Activated naive CD8-positive, alpha-beta T cell treated with anti-CD3 and anti-CD28 coated beads, Interleukin-2, amount 10 ng/mL, durations not matched to agents 7 days and 5 days (primary cell): ENCODE measurements around the gene UQCC2. TPM values are rescaled to one million over a fixed set of nuclear protein-coding genes. Genes with fewer than 3 reads are reported as not detected.

ENCODE experiments used
- ATAC-seq: fragments of 150-1000 bp; cut with Tn5 transposase; one replicate; pipeline ENCODE4 v1.10.0; 2021; ENCODE audit warnings: low read depth, moderate library complexity
- POLR2A ChIA-PET: fragments of 350-600 bp; sonication (Branson Sonifier 250); formaldehyde crosslinking; loops from one replicate; lab custom pipeline; 2021; ENCODE audit warnings: antibody characterized with exemption; lab: Charles Lee
- DNase-seq: peaks from one replicate; pipeline ENCODE4 v3.0.0; 2021
- H3K27ac Mint-ChIP-seq: one replicate; pipeline ENCODE4 v1.8.0; 2022; ENCODE audit warnings: mild to moderate bottlenecking, mixed read lengths
- H3K27me3 Mint-ChIP-seq: one replicate; pipeline ENCODE4 v1.8.0; 2022; ENCODE audit warnings: mild to moderate bottlenecking, moderate library complexity, mixed read lengths
- H3K36me3 Mint-ChIP-seq: one replicate; pipeline ENCODE4 v1.8.0; 2021; ENCODE audit warnings: mild to moderate bottlenecking, mixed read lengths
- H3K4me1 Mint-ChIP-seq: one replicate; pipeline ENCODE4 v1.8.0; 2021; ENCODE audit warnings: mixed read lengths
- H3K4me3 Mint-ChIP-seq: one replicate; pipeline ENCODE4 v1.8.0; 2022; ENCODE audit warnings: mild to moderate bottlenecking, moderate library complexity, mixed read lengths
- H3K9me3 Mint-ChIP-seq: one replicate; pipeline ENCODE4 v1.8.0; 2021; ENCODE audit warnings: mixed read lengths
- total RNA-seq, 2 experiments: library from RNA; stranded (reverse); gene quantifications; one replicate each; pipeline ENCODE4 v1.2.3, GENCODE V29; 2021

UQCC2 gene
- total RNA-seq, 2 experiments from 2014 or later: 60.9 to 64.0 TPM

DNA sequence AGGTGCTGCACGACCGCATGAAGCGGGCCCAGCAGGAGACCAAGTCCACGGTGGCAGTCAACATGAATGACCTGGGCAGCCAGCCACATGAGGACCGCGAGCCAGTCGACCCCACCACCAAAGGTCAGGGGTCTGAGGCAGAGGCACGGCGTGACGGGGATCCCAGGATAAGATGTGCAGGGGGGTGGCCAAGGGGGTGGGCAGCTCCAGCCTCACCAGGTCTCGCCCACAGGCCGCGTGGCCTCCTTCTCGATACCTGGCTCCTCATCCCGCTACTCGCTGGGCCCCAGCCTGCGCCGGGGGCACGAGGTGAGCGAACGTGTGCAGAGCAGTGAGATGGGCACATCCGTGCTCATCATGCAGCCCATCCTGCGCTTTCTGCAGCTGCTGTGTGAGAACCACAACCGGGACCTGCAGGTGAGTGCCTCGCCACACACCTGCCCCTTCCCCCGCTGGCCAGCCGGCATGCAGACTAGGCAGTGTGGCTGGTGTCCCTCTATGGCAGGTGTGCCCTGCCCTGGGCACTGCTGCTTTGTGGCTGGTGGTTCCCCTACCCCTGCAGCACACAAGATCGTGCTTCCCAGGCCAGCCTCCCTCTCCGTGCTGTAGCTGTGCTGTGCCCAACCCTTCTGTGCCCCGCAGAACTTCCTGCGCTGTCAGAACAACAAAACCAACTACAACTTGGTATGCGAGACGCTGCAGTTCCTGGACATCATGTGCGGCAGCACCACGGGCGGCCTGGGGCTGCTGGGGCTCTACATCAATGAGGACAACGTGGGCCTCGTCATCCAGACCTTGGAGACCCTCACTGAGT, 25.9 kb downstream of the UQCC2 start:
- H3K4me1 Mint-ChIP-seq: peaks cover 10% of the 10 kb centered on the region
- no peaks in the 10 kb centered on the region for H3K27me3 Mint-ChIP-seq
- ATAC-seq (no peak), DNase-seq (no peak)
- peaks cover 16% of the 10 kb centered on the region for H3K36me3 Mint-ChIP-seq
- no peak overlapping the region for H3K4me3 Mint-ChIP-seq
- H3K27ac Mint-ChIP-seq: no peak overlapping the region
- POLR2A ChIA-PET: no interaction called here
- H3K9me3 Mint-ChIP-seq: no peaks in the 10 kb centered on the region

DNA sequence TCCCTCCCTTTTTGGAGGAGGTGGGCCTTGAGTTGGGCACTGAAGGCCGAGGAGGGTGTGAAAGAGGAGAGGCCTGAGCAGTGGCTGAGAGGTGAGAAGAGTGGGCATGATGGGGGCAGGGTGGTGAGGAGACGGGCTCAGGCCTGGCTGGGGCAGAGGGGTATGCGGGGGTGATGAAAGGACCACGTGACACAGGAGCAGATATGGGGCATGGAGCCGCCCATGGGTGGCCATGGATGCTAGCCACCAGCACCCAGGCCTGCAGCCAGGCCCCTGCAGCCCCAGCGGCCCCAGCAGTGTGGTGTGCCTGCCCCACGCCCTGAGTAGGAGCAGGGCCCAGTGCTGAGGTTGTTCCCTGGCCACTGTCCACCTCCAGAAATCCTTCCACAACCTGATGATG, 26.5 kb downstream of the UQCC2 start:
- Mint-ChIP-seq H3K36me3 (peaks cover 16% of the 10 kb centered on the region), H3K9me3 (no peaks in the 10 kb centered on the region), H3K27me3 (no peaks in the 10 kb centered on the region), H3K27ac (no peak overlapping the region), H3K4me3 (no peak overlapping the region), H3K4me1 (peaks cover 10% of the 10 kb centered on the region)
- no peak for ATAC-seq
- no peak for DNase-seq
- POLR2A ChIA-PET: no interaction called here

DNA sequence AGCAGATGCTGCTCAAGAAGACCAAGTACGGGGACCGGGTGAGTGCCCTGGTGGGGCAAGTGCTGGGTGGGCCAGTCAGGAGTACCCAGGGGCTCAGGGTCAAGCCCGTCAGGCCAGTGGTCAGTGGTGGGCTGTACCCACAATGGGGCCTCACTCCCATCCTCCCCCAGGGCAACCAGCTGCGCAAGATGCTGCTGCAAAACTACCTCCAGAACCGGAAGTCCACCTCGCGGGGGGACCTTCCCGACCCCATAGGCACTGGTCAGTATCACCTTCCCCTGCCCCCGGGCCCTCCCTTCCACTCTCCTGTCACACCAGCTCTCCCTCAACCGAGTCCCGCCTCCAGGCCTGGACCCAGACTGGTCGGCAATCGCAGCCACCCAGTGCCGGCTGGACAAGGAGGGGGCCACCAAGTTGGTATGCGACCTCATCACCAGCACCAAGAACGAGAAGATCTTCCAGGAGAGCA, 27.0 kb downstream of the UQCC2 start:
- Mint-ChIP-seq H3K36me3 (peaks cover 16% of the 10 kb centered on the region), H3K4me1 (peaks cover 10% of the 10 kb centered on the region), H3K9me3 (no peaks in the 10 kb centered on the region), H3K4me3 (no peak overlapping the region), H3K27me3 (no peaks in the 10 kb centered on the region), H3K27ac (no peak overlapping the region)
- DNase-seq: no peak
- POLR2A ChIA-PET: no interaction called here
- ATAC-seq: no peak

DNA sequence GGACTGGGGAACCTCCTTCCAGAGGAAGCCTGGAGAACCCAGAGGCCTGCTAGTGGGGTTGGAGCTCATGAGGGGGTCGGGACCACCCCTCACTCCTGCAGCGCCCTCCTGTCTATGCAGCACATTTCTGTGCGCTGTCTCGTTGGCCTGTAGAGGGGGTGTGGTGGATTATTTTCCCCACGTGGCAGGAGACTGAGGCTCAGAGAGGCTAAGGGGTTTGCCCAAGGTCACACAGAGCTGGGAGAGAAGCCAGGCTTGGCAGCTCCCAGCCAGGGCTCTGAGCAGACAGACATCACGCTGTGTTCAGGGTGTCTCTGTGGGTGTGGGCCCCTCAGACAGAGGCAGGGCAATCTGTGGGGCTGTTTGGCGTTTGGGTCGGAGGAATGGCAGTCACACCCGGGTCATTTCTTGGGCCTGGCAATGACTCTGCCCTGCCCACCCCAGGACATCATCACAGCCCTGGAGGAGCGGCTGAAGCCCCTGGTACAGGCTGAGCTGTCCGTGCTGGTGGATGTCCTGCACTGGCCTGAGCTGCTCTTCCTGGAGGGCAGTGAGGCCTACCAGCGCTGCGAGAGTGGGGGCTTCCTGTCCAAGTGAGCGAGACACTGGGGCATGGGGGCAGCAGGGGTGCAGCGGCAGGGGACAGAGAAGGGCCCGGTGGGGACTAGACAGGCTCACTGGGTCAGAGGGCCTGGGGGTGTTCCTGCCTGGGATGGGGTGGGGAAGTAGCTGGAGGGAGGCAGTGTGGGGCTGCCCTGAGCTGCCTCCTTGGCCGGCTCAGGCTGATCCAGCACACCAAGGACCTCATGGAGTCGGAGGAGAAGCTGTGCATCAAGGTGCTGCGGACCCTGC, 27.7 kb downstream of the UQCC2 start:
- Mint-ChIP-seq H3K27ac (peak overlapping the region; percentile 75), H3K36me3 (peaks cover 19% of the 10 kb centered on the region), H3K27me3 (no peaks in the 10 kb centered on the region), H3K9me3 (no peaks in the 10 kb centered on the region), H3K4me1 (peaks cover 12% of the 10 kb centered on the region), H3K4me3 (no peak overlapping the region)
- DNase-seq (no peak), ATAC-seq (peak; percentile 21)
- POLR2A ChIA-PET: interaction anchor here (1.0 to 1.1 kb wide), 2 partner anchors 10 to 14 kb away, joined by 4 read pairs; no protein-coding TSS in a partner anchor

DNA sequence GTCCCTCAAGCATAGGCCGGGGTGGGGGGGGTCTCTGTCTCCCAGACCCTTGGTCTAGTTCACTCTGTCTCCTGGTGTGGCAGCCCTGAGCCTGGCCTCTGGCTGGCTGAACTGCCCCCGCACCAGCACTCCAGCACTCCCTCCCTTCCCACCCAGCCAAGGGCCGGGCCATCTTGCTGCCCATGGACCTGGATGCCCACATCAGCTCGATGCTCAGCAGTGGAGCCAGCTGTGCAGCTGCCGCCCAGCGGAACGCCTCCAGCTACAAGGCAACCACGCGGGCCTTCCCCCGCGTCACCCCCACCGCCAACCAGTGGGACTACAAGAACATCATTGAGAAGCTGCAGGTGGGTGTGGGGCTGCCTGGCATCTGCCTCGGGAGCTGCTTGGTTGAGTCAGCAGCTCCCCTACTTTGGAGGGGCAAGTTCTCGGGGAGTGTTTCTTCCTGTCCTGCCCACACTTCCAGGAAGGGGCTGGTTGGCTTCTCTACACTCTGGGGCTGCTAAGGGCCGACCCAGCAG, 28.4 kb downstream of the UQCC2 start:
- peak overlapping the region; percentile 75 for H3K27ac Mint-ChIP-seq
- ATAC-seq (peak; percentile 73), DNase-seq (no peak)
- H3K4me3 Mint-ChIP-seq: no peak overlapping the region
- POLR2A ChIA-PET: interaction anchor here (1.0 to 1.1 kb wide), 2 partner anchors 11 to 14 kb away, joined by 4 read pairs; no protein-coding TSS in a partner anchor
- peaks cover 12% of the 10 kb centered on the region for H3K4me1 Mint-ChIP-seq
- no peaks in the 10 kb centered on the region for H3K27me3 Mint-ChIP-seq
- peaks cover 19% of the 10 kb centered on the region for H3K36me3 Mint-ChIP-seq
- no peaks in the 10 kb centered on the region for H3K9me3 Mint-ChIP-seq

DNA sequence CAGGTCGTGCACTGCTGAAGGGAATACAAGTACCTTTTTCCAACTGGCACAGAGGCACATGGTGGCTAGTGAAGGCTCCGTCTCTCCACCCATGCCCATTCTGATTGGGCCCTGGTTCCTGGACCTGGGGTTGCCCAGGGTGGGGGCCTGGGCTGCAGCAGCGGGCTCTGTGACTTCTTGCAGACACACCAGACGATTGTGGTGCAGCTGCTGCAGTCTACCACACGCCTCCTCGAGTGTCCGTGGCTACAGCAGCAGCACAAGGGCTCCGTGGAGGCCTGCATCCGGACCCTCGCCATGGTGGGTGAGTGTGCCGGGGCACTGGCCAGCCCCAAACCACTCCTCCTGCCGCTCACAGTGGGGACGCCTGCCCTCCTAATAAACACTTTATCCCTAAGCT, 29.2 kb downstream of the UQCC2 start:
- Mint-ChIP-seq H3K27ac (peak overlapping the region; percentile 72), H3K27me3 (no peaks in the 10 kb centered on the region), H3K4me1 (peaks cover 14% of the 10 kb centered on the region), H3K4me3 (no peak overlapping the region), H3K9me3 (no peaks in the 10 kb centered on the region), H3K36me3 (peaks cover 25% of the 10 kb centered on the region)
- ATAC-seq (no peak), DNase-seq (no peak)
- POLR2A ChIA-PET: interaction anchor here (1.0 kb wide), 1 partner anchor 15 kb away, joined by 4 read pairs; no protein-coding TSS in a partner anchor

DNA sequence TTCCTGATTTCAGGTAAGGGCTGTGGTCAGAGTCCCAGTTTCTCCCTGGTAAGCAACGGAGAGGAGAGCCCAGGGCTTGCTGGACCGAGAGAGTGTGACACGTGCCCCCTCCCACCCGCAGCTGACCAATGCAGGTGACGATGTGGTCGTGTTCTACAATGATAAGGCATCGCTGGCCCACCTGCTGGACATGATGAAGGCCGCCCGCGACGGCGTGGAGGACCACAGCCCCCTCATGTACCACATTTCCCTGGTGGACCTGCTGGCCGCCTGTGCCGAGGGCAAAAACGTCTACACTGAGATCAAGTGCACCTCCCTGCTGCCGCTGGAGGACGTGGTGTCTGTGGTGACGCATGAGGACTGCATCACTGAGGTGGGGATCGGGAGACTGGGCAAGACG, 31.7 kb downstream of the UQCC2 start:
- Mint-ChIP-seq H3K36me3 (peaks cover 21% of the 10 kb centered on the region), H3K27me3 (no peaks in the 10 kb centered on the region), H3K4me3 (no peak overlapping the region), H3K4me1 (peaks cover 14% of the 10 kb centered on the region), H3K27ac (no peak overlapping the region), H3K9me3 (no peaks in the 10 kb centered on the region)
- DNase-seq (no peak), ATAC-seq (no peak)
- POLR2A ChIA-PET: no interaction called here

DNA sequence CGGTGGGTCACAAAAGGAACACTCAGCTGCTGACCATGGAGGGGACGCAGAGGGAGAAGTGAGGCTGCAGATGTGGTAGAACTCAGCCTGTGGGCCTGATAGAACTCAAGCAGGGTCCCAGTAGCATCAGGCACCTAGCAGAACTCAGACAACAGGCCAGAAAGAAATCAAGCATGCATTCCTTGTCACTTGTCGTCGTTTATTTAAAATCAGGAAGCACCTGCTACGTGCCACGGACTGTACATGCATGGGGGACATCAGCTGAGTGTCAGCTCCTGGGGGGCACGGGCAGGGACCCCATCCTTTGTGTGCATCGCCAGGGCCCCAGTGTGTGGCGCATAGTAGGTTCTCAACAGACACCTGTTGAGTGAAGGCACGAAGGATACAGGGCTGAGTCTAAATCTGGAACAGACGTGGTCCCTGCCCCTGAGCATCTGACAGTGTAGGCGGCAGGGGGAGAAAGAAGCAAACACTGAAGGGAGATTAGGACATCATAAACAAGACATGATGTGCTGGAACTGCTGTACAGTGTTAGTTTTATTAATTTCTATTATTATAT, 32.5 kb downstream of the UQCC2 start:
- no peak overlapping the region for H3K27ac Mint-ChIP-seq
- no peak overlapping the region for H3K4me3 Mint-ChIP-seq
- H3K36me3 Mint-ChIP-seq: peaks cover 21% of the 10 kb centered on the region
- H3K27me3 Mint-ChIP-seq: no peaks in the 10 kb centered on the region
- DNase-seq: no peak
- ATAC-seq: no peak
- no peaks in the 10 kb centered on the region for H3K9me3 Mint-ChIP-seq
- POLR2A ChIA-PET: no interaction called here
- H3K4me1 Mint-ChIP-seq: peaks cover 14% of the 10 kb centered on the region

DNA sequence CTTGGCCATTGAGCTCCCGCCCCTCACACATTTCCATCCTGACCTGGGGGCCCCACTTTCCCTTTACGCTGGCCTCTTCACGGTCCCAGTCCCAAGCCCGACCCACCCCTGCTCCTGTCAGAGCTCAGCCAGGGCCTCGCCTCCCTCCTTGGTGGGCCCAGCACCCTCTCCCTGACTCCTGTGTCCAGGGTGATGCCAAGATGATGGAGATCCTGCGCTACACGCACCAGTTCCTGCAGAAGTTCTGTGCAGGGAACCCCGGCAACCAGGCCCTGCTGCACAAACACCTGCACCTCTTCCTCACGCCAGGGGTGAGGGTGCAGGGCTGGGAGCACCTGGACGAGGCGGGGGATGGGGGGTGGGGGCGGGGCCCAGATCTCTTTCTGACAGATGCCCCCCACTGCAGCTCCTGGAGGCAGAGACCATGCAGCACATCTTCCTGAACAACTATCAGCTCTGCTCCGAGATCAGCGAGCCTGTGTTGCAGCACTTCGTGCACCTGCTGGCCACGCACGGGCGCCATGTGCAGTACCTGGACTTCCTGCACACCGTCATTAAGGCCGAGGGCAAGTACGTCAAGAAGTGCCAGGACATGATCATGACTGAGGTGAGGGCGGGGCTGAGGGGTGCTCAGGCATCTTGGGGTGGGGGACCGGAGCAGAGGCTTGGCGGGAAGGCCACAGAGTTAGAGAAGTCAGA, 33.1 kb downstream of the UQCC2 start:
- DNase-seq (no peak), ATAC-seq (no peak)
- Mint-ChIP-seq H3K27ac (no peak overlapping the region), H3K36me3 (peaks cover 21% of the 10 kb centered on the region), H3K4me3 (no peak overlapping the region), H3K27me3 (no peaks in the 10 kb centered on the region), H3K4me1 (peaks cover 11% of the 10 kb centered on the region), H3K9me3 (no peaks in the 10 kb centered on the region)
- POLR2A ChIA-PET: no interaction called here

DNA sequence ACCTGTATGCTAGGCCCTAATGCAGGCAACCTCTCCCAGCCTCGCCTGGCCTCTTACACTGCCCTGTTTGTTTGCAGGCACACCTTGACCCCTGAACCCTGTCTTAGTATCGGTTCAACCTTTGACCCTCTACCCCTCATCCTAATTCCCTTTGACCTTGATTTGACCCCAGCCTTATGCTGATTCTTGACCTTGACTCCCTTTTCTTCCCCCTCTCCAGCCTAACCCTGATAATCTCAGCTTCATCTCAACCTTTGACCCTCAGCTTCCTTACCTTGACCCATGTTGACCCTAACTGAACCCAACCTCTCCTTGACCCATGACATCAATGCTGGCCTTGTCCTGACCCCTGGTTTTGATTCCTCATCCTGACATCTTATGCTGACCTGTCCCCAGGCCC, 33.8 kb downstream of the UQCC2 start:
- H3K27me3 Mint-ChIP-seq: no peaks in the 10 kb centered on the region
- peaks cover 6% of the 10 kb centered on the region for H3K4me1 Mint-ChIP-seq
- no peaks in the 10 kb centered on the region for H3K9me3 Mint-ChIP-seq
- ATAC-seq (no peak), DNase-seq (no peak)
- H3K27ac Mint-ChIP-seq: no peak overlapping the region
- H3K36me3 Mint-ChIP-seq: peaks cover 20% of the 10 kb centered on the region
- no peak overlapping the region for H3K4me3 Mint-ChIP-seq
- POLR2A ChIA-PET: no interaction called here

DNA sequence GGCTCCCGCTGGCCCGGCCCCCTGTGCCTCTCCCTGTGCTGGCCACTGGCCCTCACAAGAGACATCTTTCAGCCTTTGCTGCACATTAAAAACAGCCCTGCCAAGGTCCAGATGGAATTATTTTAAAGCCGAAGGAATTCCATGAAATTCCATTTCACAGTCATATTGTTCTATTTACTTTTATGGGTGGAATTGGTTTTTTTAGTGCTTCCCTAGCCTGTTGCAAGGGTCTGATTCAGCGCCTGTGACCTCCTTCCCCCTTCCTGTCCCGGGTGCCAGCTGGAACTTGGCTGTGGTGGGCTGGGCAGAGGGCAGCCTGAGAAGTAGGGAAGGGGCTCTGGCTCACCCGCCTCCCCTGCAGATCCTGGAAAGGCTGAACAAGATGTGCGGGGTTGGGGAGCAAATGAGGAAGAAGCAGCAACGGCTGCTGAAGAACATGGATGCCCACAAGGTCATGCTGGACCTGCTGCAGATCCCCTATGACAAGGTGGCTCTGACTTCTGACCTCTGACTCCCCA, 34.3 kb downstream of the UQCC2 start:
- POLR2A ChIA-PET: no interaction called here
- Mint-ChIP-seq H3K36me3 (peaks cover 19% of the 10 kb centered on the region), H3K4me3 (no peak overlapping the region), H3K4me1 (peaks cover 4% of the 10 kb centered on the region), H3K9me3 (no peaks in the 10 kb centered on the region), H3K27ac (no peak overlapping the region), H3K27me3 (no peaks in the 10 kb centered on the region)
- no peak for DNase-seq
- ATAC-seq: no peak

DNA sequence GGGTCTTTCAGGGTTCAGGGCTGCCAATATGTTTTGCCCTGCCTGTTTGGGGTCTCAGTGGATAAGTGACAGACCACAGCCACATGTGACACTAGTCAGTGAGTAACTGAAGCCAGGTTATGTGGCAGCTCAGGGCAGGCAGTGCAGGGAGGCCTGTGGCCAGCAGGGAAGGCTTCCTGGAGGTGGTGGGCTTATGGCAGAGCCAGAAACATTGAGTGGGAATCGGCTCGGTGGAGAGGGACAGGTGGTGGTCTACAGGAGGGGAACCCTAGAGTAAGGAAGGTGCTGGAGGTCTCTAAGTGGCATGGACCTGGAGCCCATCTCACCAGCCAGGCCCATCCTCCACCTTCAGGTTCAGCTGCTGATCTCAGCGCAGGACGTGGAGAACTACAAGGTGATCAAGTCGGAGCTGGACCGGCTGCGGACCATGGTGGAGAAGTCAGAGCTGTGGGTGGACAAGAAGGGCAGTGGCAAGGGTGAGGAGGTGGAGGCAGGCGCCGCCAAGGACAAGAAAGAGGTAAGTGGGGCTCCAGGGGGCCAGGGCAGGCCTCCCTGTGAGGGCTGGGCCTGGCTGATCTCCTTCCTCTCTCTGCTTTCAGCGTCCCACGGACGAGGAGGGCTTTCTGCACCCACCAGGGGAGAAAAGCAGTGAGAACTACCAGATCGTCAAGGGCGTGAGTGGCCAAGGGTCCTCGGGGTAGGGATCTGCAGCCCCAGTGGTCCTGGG, 34.9 kb downstream of the UQCC2 start:
- Mint-ChIP-seq H3K4me1 (peaks cover 4% of the 10 kb centered on the region), H3K4me3 (no peak overlapping the region), H3K9me3 (no peaks in the 10 kb centered on the region), H3K36me3 (peaks cover 23% of the 10 kb centered on the region), H3K27ac (no peak overlapping the region), H3K27me3 (no peaks in the 10 kb centered on the region)
- DNase-seq (no peak), ATAC-seq (no peak)
- POLR2A ChIA-PET: no interaction called here
